CD4-positive, CD25-positive, alpha-beta regulatory T cell (primary cell): ENCODE results near the gene TAF6L. TPM values are rescaled to one million over a fixed set of nuclear protein-coding genes. Genes with fewer than 3 reads are reported as not detected.

ENCODE experiments used
- ATAC-seq, 2 donors: fragments of 150-1000 bp; cut with Tn5 transposase; one replicate each; pipeline ENCODE4 v1.10.0; 2021; ENCODE audit warnings: low read depth in 2 of 2, moderate number of reproducible peaks in 2 of 2, moderate library complexity in 1 of 2
- DNase-seq, 3 donors: peaks; one replicate each; pipeline versions ENCODE4 v3.0.0 to v3.0.0-alpha.2; 2012 to 2022; ENCODE audit warnings: mixed read lengths in 1 of 3
- H3K27ac ChIP-seq: one replicate; pipeline ENCODE4 v1.7.0; 2013; ENCODE audit warnings: mild to moderate bottlenecking, low read length; ENCODE audit not compliant: insufficient read depth, poor library complexity, severe bottlenecking
- H3K27me3 ChIP-seq: one replicate; pipeline ENCODE4 v1.7.0; 2013; ENCODE audit warnings: low read length; ENCODE audit not compliant: control insufficient read depth, insufficient read depth
- H3K36me3 ChIP-seq: one replicate; pipeline ENCODE4 v1.7.0; 2013; ENCODE audit warnings: mild to moderate bottlenecking, low read length, moderate library complexity; ENCODE audit not compliant: control insufficient read depth, insufficient read depth
- H3K4me1 ChIP-seq: 2 replicates; pipeline ENCODE4 v1.7.0; 2013; ENCODE audit warnings: mild to moderate bottlenecking, low read length; ENCODE audit not compliant: insufficient read depth, control insufficient read depth, poor library complexity, severe bottlenecking
- H3K4me3 ChIP-seq: one replicate; pipeline ENCODE4 v1.7.0; 2013; ENCODE audit warnings: low read depth, mild to moderate bottlenecking, low read length, moderate library complexity
- H3K9me3 ChIP-seq, 2 experiments: 1 replicate in 1 of 2; 2 replicates in 1 of 2; pipeline ENCODE4 v1.7.0; 2013; ENCODE audit warnings: low read length in 2 of 2, mild to moderate bottlenecking in 1 of 2, moderate library complexity in 1 of 2; ENCODE audit not compliant: control insufficient read depth in 2 of 2
- H3K27ac Mint-ChIP-seq, 3 donors: one replicate each; pipeline ENCODE4 v1.8.0; 2020 to 2022; ENCODE audit warnings: mild to moderate bottlenecking in 3 of 3, mixed read lengths in 3 of 3, moderate library complexity in 2 of 3
- H3K27me3 Mint-ChIP-seq: one replicate; pipeline ENCODE4 v1.8.0; 2022; ENCODE audit warnings: mild to moderate bottlenecking, mixed read lengths
- H3K36me3 Mint-ChIP-seq: one replicate; pipeline ENCODE4 v1.8.0; 2020; ENCODE audit warnings: mixed read lengths
- H3K4me1 Mint-ChIP-seq, 4 donors: one replicate each; pipeline ENCODE4 v1.8.0; 2020 to 2022; ENCODE audit warnings: mixed read lengths in 4 of 4, mild to moderate bottlenecking in 1 of 4
- H3K4me3 Mint-ChIP-seq, 4 donors: one replicate each; pipeline ENCODE4 v1.8.0; 2020 to 2022; ENCODE audit warnings: mild to moderate bottlenecking in 4 of 4, mixed read lengths in 4 of 4, moderate library complexity in 3 of 4
- H3K9me3 Mint-ChIP-seq, 7 donors: one replicate each; pipeline ENCODE4 v1.8.0; 2020 to 2022; ENCODE audit warnings: mixed read lengths in 7 of 7, mild to moderate bottlenecking in 3 of 7, moderate library complexity in 2 of 7
- polyA plus RNA-seq, 4 donors: library from polyadenylated mRNA; unstranded; fragments of 300-500 nt; fragmentation: Illumina TruSeq; gene quantifications; one replicate each; pipeline ENCODE4 v1.2.3, GENCODE V29; 2021
- total RNA-seq: library from RNA; stranded (reverse); gene quantifications from one replicate; pipeline ENCODE4 v1.2.3, GENCODE V29; 2022

The TAF6L gene
- total and polyA plus RNA-seq, 5 donors from 2014 or later: 5.8 to 13.1 (median 8.9) TPM

DNA sequence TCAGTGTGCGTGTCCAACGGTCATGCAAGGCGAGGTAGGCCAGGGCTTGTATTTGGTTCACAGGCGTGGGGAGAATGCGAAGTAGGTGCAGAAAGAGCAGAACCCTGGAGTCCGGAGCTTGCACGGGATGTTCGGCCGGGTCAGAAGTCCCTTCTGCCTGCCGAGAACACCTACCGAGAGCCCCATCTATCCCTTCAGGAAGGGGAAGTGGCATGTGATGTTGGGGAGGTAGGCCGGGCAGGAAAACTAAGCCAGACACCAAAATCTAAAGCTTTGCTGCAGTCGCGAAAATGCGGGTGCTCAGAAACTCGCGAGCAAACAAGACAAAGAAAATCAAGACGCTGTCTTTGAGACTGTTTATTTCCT is 435 bp upstream of the TAF6L start:
- H3K27me3 ChIP-seq: no peaks in the 10 kb centered on the region
- Mint-ChIP-seq H3K36me3 (peaks cover 15% of the 10 kb centered on the region), H3K9me3 (no peaks in the 10 kb centered on the region), H3K27ac (peak overlapping the region; percentile 90 to 97 (median 95)), H3K4me3 (peak overlapping the region; percentile 88 to 97 (median 94)), H3K4me1 (peaks cover 6 to 32% (median 17%) of the 10 kb centered on the region in 4 donors), H3K27me3 (no peaks in the 10 kb centered on the region)
- peak in 1 of 2 donors; percentile 4 for ATAC-seq
- H3K9me3 ChIP-seq: no peaks in the 10 kb centered on the region
- peak overlapping the region; percentile 93 for H3K4me3 ChIP-seq
- peak overlapping the region; percentile 92 for H3K27ac ChIP-seq
- H3K36me3 ChIP-seq: peaks cover 15% of the 10 kb centered on the region
- H3K4me1 ChIP-seq: peaks cover 15% of the 10 kb centered on the region
- DNase-seq: no peak

DNA sequence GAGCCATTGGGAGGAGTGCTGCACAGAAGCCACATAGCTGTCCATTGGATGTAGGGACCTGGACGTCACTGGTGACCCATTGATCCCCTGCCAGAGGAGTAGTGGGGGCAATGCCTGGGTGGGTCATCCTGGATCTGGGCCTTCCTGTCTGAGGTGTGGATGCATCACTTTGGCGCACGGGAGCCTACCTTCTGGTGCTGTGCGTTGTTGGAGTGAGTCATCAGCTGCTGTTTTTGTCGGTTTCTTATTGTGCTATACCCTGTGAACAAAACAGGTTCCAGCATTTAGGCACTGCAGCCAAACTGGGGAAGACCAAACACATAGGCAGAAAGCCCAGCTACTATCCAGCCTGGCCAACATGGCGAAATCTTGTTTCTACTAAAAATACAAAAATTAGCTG is 3.2 kb downstream of the TAF6L start:
- Histone ChIP-seq H3K36me3 (peaks cover 14% of the 10 kb centered on the region), H3K4me3 (no peak overlapping the region), H3K27ac (no peak overlapping the region), H3K4me1 (peaks cover 15% of the 10 kb centered on the region), H3K9me3 (no peaks in the 10 kb centered on the region), H3K27me3 (no peaks in the 10 kb centered on the region)
- H3K27ac Mint-ChIP-seq: no peak overlapping the region
- H3K4me1 Mint-ChIP-seq: peaks cover 6 to 32% (median 17%) of the 10 kb centered on the region in 4 donors
- H3K36me3 Mint-ChIP-seq: peaks cover 22% of the 10 kb centered on the region
- H3K9me3 Mint-ChIP-seq: no peaks in the 10 kb centered on the region
- no peak for DNase-seq
- no peaks in the 10 kb centered on the region for H3K27me3 Mint-ChIP-seq
- ATAC-seq: no peak
- peak overlapping the region in 1 of 4 donors; percentile 47 for H3K4me3 Mint-ChIP-seq

DNA sequence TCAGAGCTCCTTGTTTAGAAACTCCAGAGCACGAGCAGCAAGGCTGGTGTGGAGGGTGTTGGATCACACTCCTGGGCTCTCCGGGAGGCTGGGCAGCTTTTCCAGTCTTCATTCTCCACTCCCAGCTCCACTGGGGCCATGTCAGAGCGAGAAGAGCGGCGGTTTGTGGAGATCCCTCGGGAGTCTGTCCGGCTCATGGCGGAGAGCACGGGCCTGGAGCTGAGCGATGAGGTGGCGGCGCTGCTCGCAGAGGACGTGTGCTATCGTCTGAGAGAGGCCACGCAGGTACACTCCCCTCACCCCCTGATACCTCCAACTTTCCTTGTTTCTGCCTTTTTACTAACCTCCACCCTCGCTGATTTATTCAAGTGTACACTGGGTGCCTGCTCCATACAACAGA is 4.5 kb downstream of the TAF6L start:
- no peaks in the 10 kb centered on the region for H3K9me3 ChIP-seq
- no peak overlapping the region for H3K27ac ChIP-seq
- no peaks in the 10 kb centered on the region for H3K27me3 Mint-ChIP-seq
- H3K36me3 Mint-ChIP-seq: peaks cover 22% of the 10 kb centered on the region
- peak overlapping the region in 1 of 3 donors; percentile 54 for H3K27ac Mint-ChIP-seq
- H3K36me3 ChIP-seq: peaks cover 14% of the 10 kb centered on the region
- peak overlapping the region in 1 of 4 donors; percentile 49 for H3K4me3 Mint-ChIP-seq
- DNase-seq (no peak), ATAC-seq (no peak)
- no peaks in the 10 kb centered on the region for H3K9me3 Mint-ChIP-seq
- peaks cover 0 to 20% (median 7%) of the 10 kb centered on the region in 4 donors for H3K4me1 Mint-ChIP-seq
- peaks cover 11% of the 10 kb centered on the region for H3K4me1 ChIP-seq
- no peak overlapping the region for H3K4me3 ChIP-seq
- H3K27me3 ChIP-seq: no peaks in the 10 kb centered on the region

DNA sequence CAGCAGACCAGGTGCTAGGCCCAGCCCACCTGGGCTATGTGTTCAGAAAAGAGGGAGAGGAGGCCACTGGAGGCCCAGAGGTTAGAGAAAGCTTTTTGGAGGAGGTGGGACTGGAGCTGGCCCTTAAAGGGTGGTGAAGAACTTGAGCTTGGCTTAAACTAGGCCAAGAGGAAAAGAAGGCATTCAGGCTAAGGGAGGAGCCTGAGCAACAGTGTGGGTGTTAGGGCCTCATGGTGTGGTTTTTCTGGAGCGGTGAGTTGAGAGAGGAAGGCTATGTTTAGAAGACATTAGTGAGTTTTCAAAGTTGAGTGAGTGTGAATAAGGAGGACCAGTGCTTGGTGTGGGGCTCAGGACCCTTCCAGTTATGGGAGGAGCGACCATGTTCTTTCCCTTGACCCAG is 6.2 kb downstream of the TAF6L start:
- ATAC-seq: no peak
- H3K36me3 ChIP-seq: peaks cover 15% of the 10 kb centered on the region
- Mint-ChIP-seq H3K4me3 (no peak overlapping the region), H3K27ac (peak overlapping the region in 2 of 3 donors; percentile 56), H3K9me3 (no peaks in the 10 kb centered on the region), H3K36me3 (peaks cover 22% of the 10 kb centered on the region), H3K27me3 (no peaks in the 10 kb centered on the region), H3K4me1 (peaks cover 0 to 6% (median 3%) of the 10 kb centered on the region in 4 donors)
- DNase-seq: no peak
- H3K4me1 ChIP-seq: no peaks in the 10 kb centered on the region
- H3K9me3 ChIP-seq: no peaks in the 10 kb centered on the region
- no peak overlapping the region for H3K27ac ChIP-seq
- no peak overlapping the region for H3K4me3 ChIP-seq
- H3K27me3 ChIP-seq: no peaks in the 10 kb centered on the region

DNA sequence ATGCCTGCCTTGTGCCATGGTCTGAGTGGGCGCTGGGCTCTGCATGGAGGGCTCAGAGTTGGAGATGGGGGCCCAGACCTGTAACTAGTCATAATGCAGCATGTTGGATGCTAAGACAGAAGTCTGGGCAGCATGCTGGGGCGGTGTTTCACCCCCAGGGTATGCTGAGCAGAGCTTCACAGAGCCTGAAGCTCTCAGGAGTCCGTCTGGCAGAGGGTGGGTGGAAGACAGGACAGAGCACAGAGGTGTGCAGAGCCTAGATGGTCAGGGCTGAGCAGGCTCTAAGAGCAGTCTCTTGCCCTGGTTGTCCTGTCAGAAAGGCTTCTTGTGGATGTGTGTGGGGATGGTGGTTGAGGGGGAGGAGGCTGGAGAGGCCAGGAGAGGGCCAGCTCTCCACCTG is 7.2 kb downstream of the TAF6L start:
- Histone ChIP-seq H3K36me3 (peaks cover 16% of the 10 kb centered on the region), H3K9me3 (no peaks in the 10 kb centered on the region), H3K27me3 (no peaks in the 10 kb centered on the region), H3K4me1 (no peaks in the 10 kb centered on the region), H3K4me3 (no peak overlapping the region), H3K27ac (no peak overlapping the region)
- DNase-seq (no peak), ATAC-seq (no peak)
- H3K4me3 Mint-ChIP-seq: no peak overlapping the region
- no peaks in the 10 kb centered on the region for H3K9me3 Mint-ChIP-seq
- H3K27me3 Mint-ChIP-seq: no peaks in the 10 kb centered on the region
- H3K27ac Mint-ChIP-seq: no peak overlapping the region
- H3K4me1 Mint-ChIP-seq: peaks cover 0 to 12% (median 3%) of the 10 kb centered on the region in 4 donors
- H3K36me3 Mint-ChIP-seq: peaks cover 29% of the 10 kb centered on the region

DNA sequence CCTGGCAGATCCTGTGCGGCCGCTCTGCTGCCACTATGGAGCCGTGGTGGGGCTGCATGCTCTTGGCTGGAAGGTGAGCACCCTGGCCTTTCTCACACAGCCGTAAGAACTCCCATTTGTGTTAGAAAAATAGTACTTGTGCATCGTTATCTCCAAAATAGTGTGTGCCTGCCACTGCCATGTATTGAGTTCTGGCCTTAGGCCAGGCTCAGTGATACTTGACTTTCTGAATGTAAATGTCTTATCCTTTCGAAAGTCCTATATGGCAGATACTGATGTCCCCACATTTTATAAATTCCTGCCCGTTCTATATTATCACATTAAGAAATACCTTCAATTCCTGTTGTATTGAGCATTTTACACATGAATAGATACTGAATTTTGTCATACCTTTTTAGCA is 11.6 kb downstream of the TAF6L start:
- no peak for DNase-seq
- Histone ChIP-seq H3K9me3 (no peaks in the 10 kb centered on the region), H3K4me1 (peaks cover 12% of the 10 kb centered on the region), H3K36me3 (peaks cover 5% of the 10 kb centered on the region), H3K27ac (no peak overlapping the region), H3K4me3 (no peak overlapping the region), H3K27me3 (no peaks in the 10 kb centered on the region)
- no peaks in the 10 kb centered on the region for H3K9me3 Mint-ChIP-seq
- H3K27ac Mint-ChIP-seq: peak overlapping the region in 2 of 3 donors; percentile 25 to 35
- ATAC-seq: no peak
- H3K27me3 Mint-ChIP-seq: no peaks in the 10 kb centered on the region
- peak overlapping the region in 1 of 4 donors; percentile 38 for H3K4me3 Mint-ChIP-seq
- peaks cover 14% of the 10 kb centered on the region for H3K36me3 Mint-ChIP-seq
- H3K4me1 Mint-ChIP-seq: peaks cover 8 to 18% (median 14%) of the 10 kb centered on the region in 4 donors

DNA sequence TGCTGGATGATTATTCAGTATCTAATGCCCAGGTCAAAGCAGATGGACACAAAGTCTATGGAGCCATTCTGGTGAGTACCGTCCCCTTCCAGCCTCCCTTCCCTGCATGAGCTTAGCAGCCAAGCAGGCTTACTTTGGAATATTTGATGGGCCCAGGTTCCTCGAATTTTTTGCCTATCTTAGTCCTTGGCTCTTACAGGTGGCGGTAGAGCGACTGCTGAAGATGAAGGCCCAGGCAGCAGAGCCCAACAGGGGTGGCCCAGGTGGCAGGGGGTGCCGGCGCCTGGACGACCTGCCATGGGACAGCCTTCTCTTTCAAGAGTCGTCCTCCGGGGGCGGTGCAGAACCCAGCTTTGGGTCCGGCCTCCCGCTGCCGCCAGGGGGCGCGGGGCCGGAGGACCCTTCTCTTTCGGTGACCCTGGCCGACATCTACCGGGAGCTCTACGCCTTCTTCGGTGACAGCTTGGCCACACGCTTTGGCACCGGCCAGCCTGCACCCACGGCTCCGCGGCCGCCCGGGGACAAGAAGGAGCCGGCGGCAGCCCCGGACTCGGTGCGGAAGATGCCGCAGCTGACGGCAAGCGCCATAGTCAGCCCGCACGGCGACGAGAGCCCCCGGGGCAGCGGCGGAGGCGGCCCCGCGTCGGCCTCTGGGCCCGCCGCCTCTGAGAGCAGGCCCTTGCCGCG is 15.3 kb downstream of the TAF6L start:
- Histone ChIP-seq H3K27me3 (no peaks in the 10 kb centered on the region), H3K4me1 (peaks cover 43% of the 10 kb centered on the region), H3K36me3 (peaks cover 19% of the 10 kb centered on the region), H3K9me3 (no peaks in the 10 kb centered on the region), H3K27ac (peak overlapping the region; percentile 94), H3K4me3 (peak overlapping the region; percentile 65)
- DNase-seq (peak; percentile 78 to 88 (median 85)), ATAC-seq (peak; percentile 65 to 73)
- Mint-ChIP-seq H3K4me3 (peak overlapping the region; percentile 86 to 95 (median 90)), H3K27ac (peak overlapping the region; percentile 94 to 98 (median 94)), H3K4me1 (peaks cover 8 to 54% (median 36%) of the 10 kb centered on the region in 4 donors), H3K36me3 (peaks cover 7% of the 10 kb centered on the region), H3K9me3 (no peaks in the 10 kb centered on the region), H3K27me3 (no peaks in the 10 kb centered on the region)
